CD14-positive monocyte (primary cell): ENCODE measurements around the gene POT1. TPM values are rescaled to one million over a fixed set of nuclear protein-coding genes. Genes with fewer than 3 reads are reported as not detected.
A peak's percentile ranks its signal among the peaks of the same experiment; 100 is the strongest.

Experiments used
- DNase-seq, 3 donors: peaks; one replicate each; pipeline ENCODE4 v3.0.0-alpha.2; 2011 to 2022
- H2AFZ ChIP-seq: 2 replicates; pipeline ENCODE4 v1.6.0; 2012; ENCODE audit warnings: mild to moderate bottlenecking, low read depth, low read length, inconsistent platforms; ENCODE audit not compliant: insufficient read depth, poor library complexity, severe bottlenecking
- H3K27ac ChIP-seq, 2 donors: 1 replicate in 1 of 2; 2 replicates in 1 of 2; pipeline ENCODE4 v1.5.1; 2012 to 2013; ENCODE audit warnings: low read length in 2 of 2, control low read depth in 1 of 2, inconsistent platforms in 1 of 2, low read depth in 1 of 2, mild to moderate bottlenecking in 1 of 2
- H3K27me3 ChIP-seq, 2 donors: one replicate each; pipeline versions ENCODE4 v1.6.0 to v1.6.1; 2011 to 2013; ENCODE audit warnings: low read length in 2 of 2; ENCODE audit not compliant: control insufficient read depth in 2 of 2, insufficient read depth in 2 of 2
- H3K36me3 ChIP-seq, 2 donors: replicated peaks in 1 of 2; 1 replicate in 1 of 2; 2 replicates in 1 of 2; pipeline versions ENCODE4 v1.5.1 to v1.6.1; 2012 to 2013; ENCODE audit warnings: low read length in 2 of 2, control low read depth in 1 of 2, inconsistent platforms in 1 of 2, mild to moderate bottlenecking in 1 of 2; ENCODE audit not compliant: insufficient read depth in 2 of 2, control insufficient read depth in 1 of 2
- H3K4me1 ChIP-seq, 2 donors: 1 replicate in 1 of 2; 2 replicates in 1 of 2; pipeline versions ENCODE4 v1.5.1 to v1.6.1; 2012 to 2013; ENCODE audit warnings: low read length in 2 of 2, control low read depth in 1 of 2, inconsistent platforms in 1 of 2, mild to moderate bottlenecking in 1 of 2, moderate library complexity in 1 of 2; ENCODE audit not compliant: insufficient read depth in 2 of 2, control insufficient read depth in 1 of 2
- H3K4me2 ChIP-seq: replicated peaks from 2 replicates; pipeline ENCODE3; 2012; ENCODE audit warnings: low read length, moderate library complexity, mild to moderate bottlenecking; ENCODE audit not compliant: poor library complexity, severe bottlenecking; ENCODE audit errors: extremely low read depth
- H3K4me3 ChIP-seq, 3 experiments: fragments of 200-600 bp in 1 of 3; sonication (generic) in 1 of 3; replicated peaks in 1 of 3; 1 replicate in 2 of 3; 2 replicates in 1 of 3; pipeline ENCODE4 v1.5.1; 2011 to 2013; ENCODE audit warnings: low read length in 3 of 3, mild to moderate bottlenecking in 3 of 3, control low read depth in 2 of 3, low read depth in 2 of 3, inconsistent platforms in 1 of 3, moderate library complexity in 1 of 3
- H3K79me2 ChIP-seq: 2 replicates; pipeline ENCODE4 v1.6.0; 2012; ENCODE audit warnings: mild to moderate bottlenecking, control low read depth, inconsistent platforms, low read length, moderate library complexity; ENCODE audit not compliant: insufficient read depth
- H3K9ac ChIP-seq: 2 replicates; pipeline ENCODE4 v1.6.0; 2017; ENCODE audit warnings: low read length, mild to moderate bottlenecking; ENCODE audit not compliant: insufficient read depth, poor library complexity, severe bottlenecking
- H3K9me3 ChIP-seq, 2 donors: replicated peaks in 1 of 2; 1 replicate in 1 of 2; 2 replicates in 1 of 2; pipeline versions ENCODE4 v1.5.1 to v1.6.1; 2012 to 2013; ENCODE audit warnings: low read length in 2 of 2, control low read depth in 1 of 2; ENCODE audit not compliant: control insufficient read depth in 1 of 2, insufficient read depth in 1 of 2
- H4K20me1 ChIP-seq: 2 replicates; pipeline ENCODE4 v1.6.0; 2012; ENCODE audit warnings: mild to moderate bottlenecking, low read length, control low read depth, moderate library complexity; ENCODE audit not compliant: insufficient read depth
- H3K27ac Mint-ChIP-seq, 7 donors: one replicate each; pipeline ENCODE4 v1.8.0; 2020; ENCODE audit warnings: mild to moderate bottlenecking in 7 of 7, mixed read lengths in 7 of 7, moderate library complexity in 6 of 7, inconsistent platforms in 2 of 7
- H3K27me3 Mint-ChIP-seq, 3 donors: one replicate each; pipeline ENCODE4 v1.8.0; 2021 to 2022; ENCODE audit warnings: low read depth in 3 of 3, mild to moderate bottlenecking in 3 of 3, mixed read lengths in 3 of 3, moderate library complexity in 3 of 3, inconsistent platforms in 1 of 3
- H3K36me3 Mint-ChIP-seq, 2 donors: one replicate each; pipeline ENCODE4 v1.8.0; 2020; ENCODE audit warnings: mixed read lengths in 2 of 2, inconsistent platforms in 1 of 2, mild to moderate bottlenecking in 1 of 2
- H3K4me1 Mint-ChIP-seq: one replicate; pipeline ENCODE4 v1.8.0; 2020; ENCODE audit warnings: mild to moderate bottlenecking, mixed read lengths
- H3K4me3 Mint-ChIP-seq, 2 donors: one replicate each; pipeline ENCODE4 v1.8.0; 2020; ENCODE audit warnings: mild to moderate bottlenecking in 2 of 2, mixed read lengths in 2 of 2, moderate library complexity in 1 of 2
- H3K9me3 Mint-ChIP-seq, 7 donors: one replicate each; pipeline ENCODE4 v1.8.0; 2020 to 2022; ENCODE audit warnings: mixed read lengths in 7 of 7, mild to moderate bottlenecking in 6 of 7, moderate library complexity in 6 of 7, inconsistent platforms in 2 of 7
- CTCF ChIP-seq: fragments of 200-600 bp; IDR thresholded peaks from one replicate; pipeline ENCODE4 v1.8.0; 2022; ENCODE audit warnings: antibody characterized with exemption, mild to moderate bottlenecking
- WGBS: methylation state at CpG from one replicate; pipeline ENCODE4 v1.1.5; 2013; ENCODE audit warnings: missing lambda C conversion rate; ENCODE audit not compliant: insufficient coverage; 5-methylcytosine and 5-hydroxymethylcytosine counted together
- intact Hi-C, 2 donors: fragments of 100-400 bp; cut with micrococcal nuclease; formaldehyde crosslinking; loops; one replicate each; pipeline versions ENCODE4 v1.15.0 to v1.15.1; 2023
- polyA plus RNA-seq, 3 donors: library from polyadenylated mRNA; depleted of rRNA in 1 of 3; unstranded in 2 of 3; stranded (reverse) in 1 of 3; fragments of 300-500 nt in 2 of 3; fragments of >200 nt in 1 of 3; fragmentation: Illumina TruSeq in 2 of 3; gene quantifications; 1 replicate in 2 of 3; 2 replicates in 1 of 3; pipeline ENCODE4 v1.2.3, GENCODE V29; 2012 to 2021

Gene POT1
- polyA plus RNA-seq, 3 donors = 6.7 to 12.2 (median 10.4) TPM

GRCh38 chr7:124811341-124811740 lies 118.3 kb downstream of the POT1 start:
- H3K27me3 Mint-ChIP-seq = peaks cover 2 to 7% (median 3%) of the 10 kb centered on the region in 3 donors
- peak overlapping the region in 1 of 7 donors; percentile 9 for H3K27ac Mint-ChIP-seq
- 86% methylated on average over 1 of the region's 1 CpG for WGBS

DNA sequence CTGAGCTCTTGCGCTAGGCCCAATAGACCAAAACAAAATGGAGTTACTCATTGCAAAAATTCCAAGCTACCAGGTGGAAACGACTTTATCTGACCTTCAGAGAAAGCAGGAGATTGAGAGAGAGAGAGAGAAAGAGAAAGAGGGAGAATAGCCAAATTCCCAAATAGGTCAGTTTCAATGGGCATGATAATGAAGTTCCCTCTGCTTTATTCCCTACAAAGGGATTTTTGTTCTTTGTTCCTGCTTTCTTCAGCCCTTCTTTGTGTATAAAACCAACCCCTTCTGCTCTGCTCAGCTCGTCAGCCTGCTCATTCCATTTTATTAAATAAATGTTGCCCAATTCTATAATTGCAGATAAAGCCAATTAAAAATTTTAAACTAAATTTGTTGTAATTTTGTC lies 119.0 kb downstream of the POT1 start:
- Mint-ChIP-seq H3K36me3 (no peaks in the 10 kb centered on the region), H3K27me3 (peaks cover 2 to 7% (median 3%) of the 10 kb centered on the region in 3 donors), H3K4me3 (no peak overlapping the region), H3K4me1 (peaks cover 1% of the 10 kb centered on the region), H3K27ac (no peak overlapping the region), H3K9me3 (peaks cover 0 to 4% (median 0%) of the 10 kb centered on the region in 7 donors)
- no peaks in the 10 kb centered on the region for H3K79me2 ChIP-seq
- no peaks in the 10 kb centered on the region for H3K4me1 ChIP-seq
- no peak overlapping the region for H3K4me2 ChIP-seq
- H3K9ac ChIP-seq = no peak overlapping the region
- no peak for TF ChIP-seq CTCF
- no peaks in the 10 kb centered on the region for H4K20me1 ChIP-seq
- no peak overlapping the region for H3K27ac ChIP-seq
- H3K9me3 ChIP-seq = no peaks in the 10 kb centered on the region
- no peak overlapping the region for H3K4me3 ChIP-seq
- H3K36me3 ChIP-seq = no peaks in the 10 kb centered on the region
- WGBS = no CpG with 5 or more reads among the region's 3 CpGs
- no peak for DNase-seq
- no peaks in the 10 kb centered on the region for H3K27me3 ChIP-seq
- no peak overlapping the region for H2AFZ ChIP-seq
- intact Hi-C loops = no loop called here

More at GRCh38 chr7:124811341-124811740, 118.3 kb downstream of the POT1 start:
- no peak overlapping the region for H3K27ac ChIP-seq
- no peaks in the 10 kb centered on the region for H4K20me1 ChIP-seq
- Mint-ChIP-seq H3K36me3 (no peaks in the 10 kb centered on the region), H3K4me3 (no peak overlapping the region), H3K4me1 (peaks cover 1% of the 10 kb centered on the region), H3K9me3 (peaks cover 0 to 4% (median 0%) of the 10 kb centered on the region in 7 donors)
- H3K36me3 ChIP-seq = no peaks in the 10 kb centered on the region
- no peaks in the 10 kb centered on the region for H3K27me3 ChIP-seq
- no peak for DNase-seq
- intact Hi-C loops = no loop called here
- no peaks in the 10 kb centered on the region for H3K79me2 ChIP-seq
- no peak overlapping the region for H3K4me2 ChIP-seq
- H3K9ac ChIP-seq = no peak overlapping the region
- no peak overlapping the region for H2AFZ ChIP-seq
- H3K4me3 ChIP-seq = no peak overlapping the region
- no peak for TF ChIP-seq CTCF
- H3K9me3 ChIP-seq = no peaks in the 10 kb centered on the region
- no peaks in the 10 kb centered on the region for H3K4me1 ChIP-seq
